Measurements from ENCODE around the gene HIPK2. TPM values are rescaled to one million over a fixed set of nuclear protein-coding genes. Genes with fewer than 3 reads are reported as not detected.

HIPK2 gene
- total RNA-seq, 1 experiment from 2014 or later: 33.4 TPM

DNA sequence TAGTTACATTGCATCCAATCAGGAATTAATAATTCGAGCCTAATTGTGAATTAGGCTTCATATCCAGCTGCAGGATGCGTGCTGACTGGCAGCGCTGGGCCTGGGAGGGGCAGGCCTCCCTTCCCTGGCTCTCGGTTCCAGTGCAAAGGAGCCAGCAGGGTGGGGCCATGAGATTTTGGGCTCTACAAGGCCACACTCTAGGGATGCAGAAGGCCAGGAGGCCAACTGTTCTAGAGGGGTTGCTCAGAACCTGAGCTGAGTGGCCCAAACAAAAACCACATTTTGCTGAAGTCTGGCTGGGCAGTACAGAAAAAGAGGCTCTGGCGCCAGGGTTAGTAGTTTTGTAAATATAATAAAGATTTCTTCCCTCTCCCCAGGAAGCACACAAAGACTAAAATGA is 182.0 kb downstream of the HIPK2 start:
- peaks cover 10% of the 10 kb centered on the region for H3K36me3 Mint-ChIP-seq (ENCODE audit: insufficient read depth, unreplicated experiment)
- H3K9me3 Mint-ChIP-seq (ENCODE audit: low read depth, unreplicated experiment): no peaks in the 10 kb centered on the region
- peaks cover 23% of the 10 kb centered on the region for H3K4me1 Mint-ChIP-seq (ENCODE audit: low read depth, unreplicated experiment)
- CTCF ChIA-PET: no interaction called here
- TF ChIP-seq, protein P1, sequence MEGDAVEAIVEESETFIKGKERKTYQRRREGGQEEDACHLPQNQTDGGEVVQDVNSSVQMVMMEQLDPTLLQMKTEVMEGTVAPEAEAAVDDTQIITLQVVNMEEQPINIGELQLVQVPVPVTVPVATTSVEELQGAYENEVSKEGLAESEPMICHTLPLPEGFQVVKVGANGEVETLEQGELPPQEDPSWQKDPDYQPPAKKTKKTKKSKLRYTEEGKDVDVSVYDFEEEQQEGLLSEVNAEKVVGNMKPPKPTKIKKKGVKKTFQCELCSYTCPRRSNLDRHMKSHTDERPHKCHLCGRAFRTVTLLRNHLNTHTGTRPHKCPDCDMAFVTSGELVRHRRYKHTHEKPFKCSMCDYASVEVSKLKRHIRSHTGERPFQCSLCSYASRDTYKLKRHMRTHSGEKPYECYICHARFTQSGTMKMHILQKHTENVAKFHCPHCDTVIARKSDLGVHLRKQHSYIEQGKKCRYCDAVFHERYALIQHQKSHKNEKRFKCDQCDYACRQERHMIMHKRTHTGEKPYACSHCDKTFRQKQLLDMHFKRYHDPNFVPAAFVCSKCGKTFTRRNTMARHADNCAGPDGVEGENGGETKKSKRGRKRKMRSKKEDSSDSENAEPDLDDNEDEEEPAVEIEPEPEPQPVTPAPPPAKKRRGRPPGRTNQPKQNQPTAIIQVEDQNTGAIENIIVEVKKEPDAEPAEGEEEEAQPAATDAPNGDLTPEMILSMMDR (IDR thresholded peaks at IDR 0.05; ENCODE audit: unreplicated experiment): no peak
- no peak for DNase-seq
- intact Hi-C loops (cut with micrococcal nuclease; ENCODE audit: unreplicated experiment): no loop called here
- BruUV-seq (replicated peaks): no TSS peak
- no peak overlapping the region for H3K27ac Mint-ChIP-seq (ENCODE audit: unreplicated experiment)
- H3K27me3 Mint-ChIP-seq (ENCODE audit: unreplicated experiment): no peaks in the 10 kb centered on the region
- H3K4me3 Mint-ChIP-seq (ENCODE audit: low read depth, unreplicated experiment): no peak overlapping the region

DNA sequence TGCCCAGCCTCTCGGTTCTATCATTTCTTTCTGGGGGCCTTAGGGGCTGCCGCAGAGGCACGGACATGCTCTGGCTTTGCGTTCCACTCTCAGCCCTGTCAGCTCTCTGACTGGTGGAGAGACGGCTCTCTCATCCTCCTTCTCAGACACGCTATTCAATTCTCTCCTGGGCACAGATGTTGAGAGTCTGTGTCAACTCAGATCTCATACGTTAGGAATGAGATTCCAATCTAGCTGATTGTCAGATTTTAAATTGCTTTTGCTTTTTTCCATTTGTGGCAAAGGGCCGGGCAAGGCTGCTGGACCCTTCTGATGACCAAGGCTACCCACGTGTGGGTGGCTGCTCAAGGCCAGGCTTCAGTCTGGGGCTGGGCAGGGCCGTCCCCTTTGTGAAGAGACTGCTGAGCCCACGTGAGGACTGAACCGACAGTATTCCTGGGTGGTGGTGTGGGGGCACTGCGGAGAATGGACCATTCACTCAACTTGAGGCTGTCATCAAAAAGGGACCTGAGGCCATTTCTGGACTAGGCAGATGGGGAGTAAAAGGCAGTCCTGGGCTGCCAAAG is 182.8 kb downstream of the HIPK2 start:
- intact Hi-C loops (cut with micrococcal nuclease; ENCODE audit: unreplicated experiment): no loop called here
- Mint-ChIP-seq H3K4me1 (ENCODE audit: low read depth, unreplicated experiment) (peaks cover 19% of the 10 kb centered on the region), H3K4me3 (ENCODE audit: low read depth, unreplicated experiment) (no peak overlapping the region), H3K36me3 (ENCODE audit: insufficient read depth, unreplicated experiment) (peaks cover 10% of the 10 kb centered on the region), H3K27me3 (ENCODE audit: unreplicated experiment) (no peaks in the 10 kb centered on the region), H3K27ac (ENCODE audit: unreplicated experiment) (no peak overlapping the region), H3K9me3 (ENCODE audit: low read depth, unreplicated experiment) (no peaks in the 10 kb centered on the region)
- DNase-seq: no peak
- BruUV-seq (replicated peaks): no TSS peak
- CTCF ChIA-PET: no interaction called here
- TF ChIP-seq, protein P1 (IDR thresholded peaks at IDR 0.05; ENCODE audit: unreplicated experiment): no peak

DNA sequence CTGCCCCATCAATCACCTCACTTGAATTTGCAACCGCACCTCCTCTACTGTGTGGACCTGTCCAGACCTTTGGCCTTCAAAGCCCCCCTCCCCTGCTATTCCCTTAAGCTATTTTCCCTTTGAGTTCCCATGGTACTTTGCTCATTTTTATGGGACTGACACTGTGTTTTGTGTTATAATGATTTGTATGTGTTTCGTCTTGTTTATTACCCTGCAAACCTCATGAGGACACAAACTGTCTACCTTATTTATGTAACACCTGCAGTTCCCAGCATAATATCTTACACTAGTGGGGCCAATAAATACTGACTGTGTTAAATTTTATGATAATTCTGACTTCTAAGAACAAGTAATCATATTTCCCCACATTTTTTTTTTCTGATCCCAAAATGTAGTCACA is 183.7 kb downstream of the HIPK2 start:
- no peak for DNase-seq
- BruUV-seq (replicated peaks): no TSS peak
- Mint-ChIP-seq H3K27ac (ENCODE audit: unreplicated experiment) (no peak overlapping the region), H3K27me3 (ENCODE audit: unreplicated experiment) (no peaks in the 10 kb centered on the region), H3K4me1 (ENCODE audit: low read depth, unreplicated experiment) (peaks cover 10% of the 10 kb centered on the region), H3K9me3 (ENCODE audit: low read depth, unreplicated experiment) (no peaks in the 10 kb centered on the region), H3K4me3 (ENCODE audit: low read depth, unreplicated experiment) (no peak overlapping the region), H3K36me3 (ENCODE audit: insufficient read depth, unreplicated experiment) (peaks cover 10% of the 10 kb centered on the region)
- intact Hi-C loops (cut with micrococcal nuclease; ENCODE audit: unreplicated experiment): no loop called here
- TF ChIP-seq, protein P1 (IDR thresholded peaks at IDR 0.05; ENCODE audit: unreplicated experiment): no peak
- CTCF ChIA-PET: no interaction called here

DNA sequence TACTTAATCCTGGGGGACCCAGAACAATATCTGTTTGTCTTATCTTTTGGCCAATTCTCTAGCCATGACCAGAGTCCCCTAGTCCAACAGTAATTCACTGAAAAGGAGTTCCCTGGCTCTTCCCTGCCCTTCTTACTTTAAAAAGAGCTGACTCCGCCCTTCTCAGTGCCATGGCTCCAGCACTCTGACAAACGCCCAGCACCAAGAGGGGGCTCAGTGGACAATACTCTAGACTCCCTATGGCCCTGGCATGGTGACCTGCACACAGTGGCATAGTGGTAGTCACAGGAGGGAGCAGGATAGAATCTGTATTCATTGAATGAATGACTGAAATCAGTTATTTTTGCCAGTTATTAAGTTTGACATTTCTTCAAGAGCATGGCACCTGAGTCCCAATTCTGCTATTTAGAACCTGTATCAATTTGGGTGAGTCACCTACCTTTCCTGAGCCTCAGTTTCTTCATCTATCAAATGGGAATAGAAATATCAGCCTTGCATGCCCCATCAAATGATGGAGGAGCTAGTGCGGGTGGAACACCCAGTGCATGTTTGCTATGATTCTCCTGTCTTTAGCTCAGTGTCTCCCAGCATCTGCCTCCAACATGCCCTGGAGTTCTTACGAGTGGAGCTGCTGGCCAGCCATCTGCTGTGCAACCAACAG is 184.9 kb downstream of the HIPK2 start:
- no TSS peak for BruUV-seq (replicated peaks)
- Mint-ChIP-seq H3K36me3 (ENCODE audit: insufficient read depth, unreplicated experiment) (peaks cover 5% of the 10 kb centered on the region), H3K4me1 (ENCODE audit: low read depth, unreplicated experiment) (no peaks in the 10 kb centered on the region), H3K27ac (ENCODE audit: unreplicated experiment) (no peak overlapping the region), H3K4me3 (ENCODE audit: low read depth, unreplicated experiment) (no peak overlapping the region), H3K27me3 (ENCODE audit: unreplicated experiment) (no peaks in the 10 kb centered on the region), H3K9me3 (ENCODE audit: low read depth, unreplicated experiment) (no peaks in the 10 kb centered on the region)
- TF ChIP-seq, protein P1 (IDR thresholded peaks at IDR 0.05; ENCODE audit: unreplicated experiment): no peak
- no peak for DNase-seq
- CTCF ChIA-PET: no interaction called here
- intact Hi-C loops (cut with micrococcal nuclease; ENCODE audit: unreplicated experiment): no loop called here

All from Calu3 (cell line).